HCT116 (cell line): ENCODE measurements around the gene STIL. TPM values are rescaled to one million over a fixed set of nuclear protein-coding genes. Genes with fewer than 3 reads are reported as not detected.

Experiments used
- ATAC-seq: fragments of 200-7000 bp; cut with Tn5 transposase; 2 replicates; pipeline ENCODE4 v1.9.1; 2020; ENCODE audit warnings: mild to moderate bottlenecking, moderate library complexity
- BruUV-seq: library from RNA; stranded (reverse); fragments of 400-500 nt; replicated peaks from 2 replicates; lab custom pipeline; 2021; lab: Mats Ljungman, UMichigan
- CTCF ChIA-PET: fragments of 300-600 bp; sonication (Branson Sonifier 250); formaldehyde crosslinking; loops from one replicate; lab custom pipeline; 2021; ENCODE audit warnings: antibody characterized with exemption; lab: Charles Lee
- POLR2A ChIA-PET: fragments of 300-600, 350-600 bp; sonication (Branson Sonifier 250); formaldehyde crosslinking; loops from one replicate; lab custom pipeline; 2021; ENCODE audit warnings: antibody characterized with exemption; lab: Charles Lee
- RAD21 ChIA-PET, 2 experiments: fragments of 300-600 bp; sonication (Branson Sonifier 250); formaldehyde crosslinking; loops; one replicate each; lab custom pipeline; 2023; ENCODE audit warnings: low total read pairs in 2 of 2; ENCODE audit not compliant: uncharacterized antibody in 2 of 2, unreplicated experiment in 2 of 2, low non-redundant PET in 1 of 2; lab: Charles Lee
- DNase-seq: peaks from one replicate; pipeline ENCODE4 v3.0.0-alpha.2; 2010; ENCODE audit warnings: low read depth, low spot score
- H2AFZ ChIP-seq: fragments of 200-600 bp; shearing (Covaris generic), sonication (generic); 2 replicates; pipeline ENCODE4 v1.6.1; 2017; ENCODE audit warnings: low read depth, mixed run types, mixed read lengths, antibody characterized with exemption, low read length; ENCODE audit not compliant: poor library complexity, severe bottlenecking
- H3K27ac ChIP-seq: 2 replicates; pipeline ENCODE4 v1.5.1; 2012; ENCODE audit warnings: low read depth, low read length
- H3K27me3 ChIP-seq: fragments of 200-600 bp; sonication (generic); 2 replicates; pipeline ENCODE4 v1.6.1; 2016; ENCODE audit warnings: mixed run types, low read length, mixed read lengths; ENCODE audit not compliant: insufficient read depth
- H3K36me3 ChIP-seq, 2 experiments: fragments of 200-500 bp in 1 of 2; fragments of 200-600 bp in 1 of 2; sonication (Bioruptor generic) in 1 of 2; sonication (generic) in 1 of 2; 2 replicates each; pipeline versions ENCODE4 v1.5.1 to v1.6.1; 2014 to 2016; ENCODE audit warnings: low read length in 2 of 2, inconsistent platforms in 1 of 2, mixed read lengths in 1 of 2, mixed run types in 1 of 2; ENCODE audit not compliant: insufficient read depth in 2 of 2, control insufficient read depth in 1 of 2
- H3K4me1 ChIP-seq, 2 experiments: fragments of 200-600 bp in 1 of 2; sonication (generic) in 1 of 2; 2 replicates each; pipeline versions ENCODE4 v1.5.1 to v1.6.1; 2012 to 2017; ENCODE audit warnings: low read length in 2 of 2, inconsistent platforms in 1 of 2, mild to moderate bottlenecking in 1 of 2, mixed read lengths in 1 of 2, mixed run types in 1 of 2, moderate library complexity in 1 of 2; ENCODE audit not compliant: insufficient read depth in 2 of 2, control insufficient read depth in 1 of 2
- H3K4me2 ChIP-seq: fragments of 200-600 bp; sonication (generic); 2 replicates; pipeline ENCODE4 v1.6.1; 2017; ENCODE audit warnings: mixed run types, low read length, mixed read lengths
- H3K4me3 ChIP-seq, 2 experiments: fragments of 200-600 bp in 1 of 2; sonication (generic) in 1 of 2; replicated peaks in 1 of 2; 2 replicates each; pipeline ENCODE4 v1.5.1; 2011 to 2016; ENCODE audit warnings: low read length in 2 of 2, control low read depth in 1 of 2, low read depth in 1 of 2, mild to moderate bottlenecking in 1 of 2, mixed read lengths in 1 of 2, mixed run types in 1 of 2
- H3K79me2 ChIP-seq: fragments of 200-600 bp; sonication (generic); 2 replicates; pipeline ENCODE4 v1.6.1; 2017; ENCODE audit warnings: mild to moderate bottlenecking, mixed run types, low read length, moderate library complexity, mixed read lengths; ENCODE audit not compliant: insufficient read depth
- H3K9ac ChIP-seq: fragments of 200-600 bp; sonication (generic); 2 replicates; pipeline ENCODE4 v1.6.1; 2016; ENCODE audit warnings: low read length, mixed read lengths
- H3K9me2 ChIP-seq: fragments of 200-600 bp; sonication (generic), shearing (Covaris generic); 2 replicates; pipeline ENCODE4 v1.6.1; 2017; ENCODE audit warnings: mixed run types, mild to moderate bottlenecking, moderate library complexity; ENCODE audit not compliant: insufficient read depth
- H3K9me3 ChIP-seq, 2 experiments: fragments of 200-500 bp in 1 of 2; fragments of 200-600 bp in 1 of 2; sonication (Bioruptor generic) in 1 of 2; sonication (generic) in 1 of 2; 2 replicates each; pipeline ENCODE4 v1.6.1; 2014 to 2017; ENCODE audit warnings: low read length in 2 of 2, mixed read lengths in 2 of 2, inconsistent platforms in 1 of 2, low read depth in 1 of 2, mild to moderate bottlenecking in 1 of 2, mixed run types in 1 of 2, moderate library complexity in 1 of 2; ENCODE audit not compliant: control insufficient read depth in 1 of 2, insufficient read depth in 1 of 2
- H4K20me1 ChIP-seq: fragments of 200-600 bp; sonication (generic), shearing (Covaris generic); 2 replicates; pipeline ENCODE4 v1.6.1; 2017; ENCODE audit warnings: mixed run types, mild to moderate bottlenecking, moderate library complexity; ENCODE audit not compliant: insufficient read depth
- ELF1 ChIP-seq: IDR thresholded peaks from 2 replicates; pipeline ENCODE4 v1.6.1; 2012; ENCODE audit warnings: low read depth, borderline replicate concordance
- EZH2phosphoT487 ChIP-seq: fragments of 200-600 bp; IDR thresholded peaks from 2 replicates; pipeline ENCODE4 v1.6.1; 2018; ENCODE audit warnings: antibody characterized with exemption, borderline replicate concordance
- FOSL1 ChIP-seq: IDR thresholded peaks from 2 replicates; pipeline ENCODE4 v1.6.1; 2012; ENCODE audit warnings: low read depth
- JUND ChIP-seq: IDR thresholded peaks from 2 replicates; pipeline ENCODE4 v1.6.1; 2012
- POLR2A ChIP-seq: IDR thresholded peaks from 2 replicates; pipeline ENCODE4 v1.7.0; 2011; ENCODE audit warnings: borderline replicate concordance; ENCODE audit not compliant: insufficient read depth, insufficient read length; ENCODE audit errors: extremely low read depth
- POLR2AphosphoS5 ChIP-seq: IDR thresholded peaks from 2 replicates; pipeline ENCODE4 v1.6.1; 2011; ENCODE audit warnings: mild to moderate bottlenecking, low read depth, low read length, moderate library complexity
- RAD21 ChIP-seq: IDR thresholded peaks from 2 replicates; pipeline ENCODE4 v1.6.1; 2012; ENCODE audit warnings: low read depth, mild to moderate bottlenecking
- SIN3A ChIP-seq: IDR thresholded peaks from 2 replicates; pipeline ENCODE4 v1.6.1; 2012; ENCODE audit warnings: low read depth
- SP1 ChIP-seq: IDR thresholded peaks from 2 replicates; pipeline ENCODE4 v1.6.1; 2012; ENCODE audit warnings: low read depth
- SRF ChIP-seq: IDR thresholded peaks from 2 replicates; pipeline ENCODE4 v1.6.1; 2012; ENCODE audit warnings: low read depth
- TCF7L2 ChIP-seq: IDR thresholded peaks from 2 replicates; pipeline ENCODE4 v1.7.0; 2011; ENCODE audit warnings: borderline replicate concordance, inconsistent platforms; ENCODE audit not compliant: insufficient read depth, insufficient read length; ENCODE audit errors: extremely low read depth
- YY1 ChIP-seq: IDR thresholded peaks from 2 replicates; pipeline ENCODE4 v1.6.1; 2011; ENCODE audit warnings: low read length, low read depth, moderate library complexity, mild to moderate bottlenecking; ENCODE audit not compliant: insufficient replicate concordance; ENCODE audit errors: extremely low read depth
- ZNF274 ChIP-seq: fragments of 200-500 bp; sonication (Bioruptor generic); IDR thresholded peaks from 2 replicates; pipeline ENCODE4 v1.6.1; 2014; ENCODE audit warnings: mild to moderate bottlenecking, low read depth, low read length, inconsistent platforms
- intact Hi-C: fragments of 100-400 bp; cut with micrococcal nuclease; formaldehyde crosslinking; loops from 2 replicates; pipeline ENCODE4 v1.10.0; 2022
- total RNA-seq: library from RNA; stranded (reverse); gene quantifications from one replicate; pipeline ENCODE4 v1.2.1, GENCODE V29; 2021; ENCODE audit not compliant: unreplicated experiment
- TF ChIP-seq, protein P1 (sequence below): IDR thresholded peaks from 2 replicates; pipeline ENCODE4 v1.6.1; 2012; ENCODE audit warnings: low read depth
- TF ChIP-seq, protein P2 (sequence below): IDR thresholded peaks from 2 replicates; pipeline ENCODE4 v1.6.1; 2012
- TF ChIP-seq, protein P3 (sequence below): IDR thresholded peaks from 2 replicates; pipeline ENCODE4 v1.6.1; 2011; ENCODE audit warnings: mild to moderate bottlenecking, low read length, moderate library complexity; ENCODE audit not compliant: insufficient replicate concordance; ENCODE audit errors: extremely low read depth

Gene STIL
- total RNA-seq, 1 experiment from 2014 or later: 34.4 TPM

DNA sequence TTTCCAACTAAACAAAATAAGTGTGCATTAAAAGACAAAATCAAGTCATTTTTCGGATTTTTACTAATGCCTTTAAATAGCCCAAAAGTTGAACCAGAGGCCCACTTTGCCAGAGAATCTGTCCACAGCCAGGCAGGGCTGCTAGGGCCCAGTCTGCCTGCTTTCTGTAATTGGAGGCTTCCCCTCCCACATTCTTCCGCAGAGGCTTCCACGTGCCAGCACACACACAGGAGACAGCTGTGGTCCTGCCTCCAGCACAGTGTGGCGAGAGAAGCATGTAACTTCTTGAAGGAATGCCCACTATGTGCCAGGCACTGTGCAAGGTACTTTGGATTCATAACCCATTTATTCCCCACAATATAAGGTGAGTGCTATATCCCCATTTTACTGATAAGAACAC, 112.8 kb downstream of the STIL start:
- no peak overlapping the region for H3K4me3 ChIP-seq
- H3K9me2 ChIP-seq: no peaks in the 10 kb centered on the region
- intact Hi-C loops: no loop called here
- H3K27me3 ChIP-seq: no peaks in the 10 kb centered on the region
- no peaks in the 10 kb centered on the region for H4K20me1 ChIP-seq
- H3K36me3 ChIP-seq: no peaks in the 10 kb centered on the region
- POLR2A ChIA-PET: no interaction called here
- peaks cover 0 to 3% of the 10 kb centered on the region in 2 experiments; a peak in 1 of 4 replicates for H3K4me1 ChIP-seq
- no peak for ATAC-seq
- no peaks in the 10 kb centered on the region for H3K79me2 ChIP-seq
- no peak overlapping the region for H2AFZ ChIP-seq
- RAD21 ChIA-PET: no interaction called here
- H3K9me3 ChIP-seq: peaks cover 0 to 6% of the 10 kb centered on the region in 2 experiments; a peak in 2 of 4 replicates
- no peak overlapping the region for H3K4me2 ChIP-seq
- CTCF ChIA-PET: interaction anchor here (2.6 kb wide), 1 partner anchor 9 kb away, joined by 13 read pairs; no protein-coding TSS in a partner anchor
- H3K9ac ChIP-seq: no peak overlapping the region
- H3K27ac ChIP-seq: no peak overlapping the region
- no peak for DNase-seq
- TF ChIP-seq, protein P1, sequence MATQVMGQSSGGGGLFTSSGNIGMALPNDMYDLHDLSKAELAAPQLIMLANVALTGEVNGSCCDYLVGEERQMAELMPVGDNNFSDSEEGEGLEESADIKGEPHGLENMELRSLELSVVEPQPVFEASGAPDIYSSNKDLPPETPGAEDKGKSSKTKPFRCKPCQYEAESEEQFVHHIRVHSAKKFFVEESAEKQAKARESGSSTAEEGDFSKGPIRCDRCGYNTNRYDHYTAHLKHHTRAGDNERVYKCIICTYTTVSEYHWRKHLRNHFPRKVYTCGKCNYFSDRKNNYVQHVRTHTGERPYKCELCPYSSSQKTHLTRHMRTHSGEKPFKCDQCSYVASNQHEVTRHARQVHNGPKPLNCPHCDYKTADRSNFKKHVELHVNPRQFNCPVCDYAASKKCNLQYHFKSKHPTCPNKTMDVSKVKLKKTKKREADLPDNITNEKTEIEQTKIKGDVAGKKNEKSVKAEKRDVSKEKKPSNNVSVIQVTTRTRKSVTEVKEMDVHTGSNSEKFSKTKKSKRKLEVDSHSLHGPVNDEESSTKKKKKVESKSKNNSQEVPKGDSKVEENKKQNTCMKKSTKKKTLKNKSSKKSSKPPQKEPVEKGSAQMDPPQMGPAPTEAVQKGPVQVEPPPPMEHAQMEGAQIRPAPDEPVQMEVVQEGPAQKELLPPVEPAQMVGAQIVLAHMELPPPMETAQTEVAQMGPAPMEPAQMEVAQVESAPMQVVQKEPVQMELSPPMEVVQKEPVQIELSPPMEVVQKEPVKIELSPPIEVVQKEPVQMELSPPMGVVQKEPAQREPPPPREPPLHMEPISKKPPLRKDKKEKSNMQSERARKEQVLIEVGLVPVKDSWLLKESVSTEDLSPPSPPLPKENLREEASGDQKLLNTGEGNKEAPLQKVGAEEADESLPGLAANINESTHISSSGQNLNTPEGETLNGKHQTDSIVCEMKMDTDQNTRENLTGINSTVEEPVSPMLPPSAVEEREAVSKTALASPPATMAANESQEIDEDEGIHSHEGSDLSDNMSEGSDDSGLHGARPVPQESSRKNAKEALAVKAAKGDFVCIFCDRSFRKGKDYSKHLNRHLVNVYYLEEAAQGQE: no peak
- TF ChIP-seq SIN3A (no peak), POLR2AphosphoS5 (no peak), EZH2phosphoT487 (no peak), SRF (no peak), TCF7L2 (no peak), ZNF274 (no peak), RAD21 (no peak), POLR2A (no peak), SP1 (no peak), JUND (no peak), YY1 (no peak), ELF1 (no peak), FOSL1 (no peak)
- TF ChIP-seq, protein P2, sequence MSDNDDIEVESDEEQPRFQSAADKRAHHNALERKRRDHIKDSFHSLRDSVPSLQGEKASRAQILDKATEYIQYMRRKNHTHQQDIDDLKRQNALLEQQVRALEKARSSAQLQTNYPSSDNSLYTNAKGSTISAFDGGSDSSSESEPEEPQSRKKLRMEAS: no peak
- TF ChIP-seq, protein P3, sequence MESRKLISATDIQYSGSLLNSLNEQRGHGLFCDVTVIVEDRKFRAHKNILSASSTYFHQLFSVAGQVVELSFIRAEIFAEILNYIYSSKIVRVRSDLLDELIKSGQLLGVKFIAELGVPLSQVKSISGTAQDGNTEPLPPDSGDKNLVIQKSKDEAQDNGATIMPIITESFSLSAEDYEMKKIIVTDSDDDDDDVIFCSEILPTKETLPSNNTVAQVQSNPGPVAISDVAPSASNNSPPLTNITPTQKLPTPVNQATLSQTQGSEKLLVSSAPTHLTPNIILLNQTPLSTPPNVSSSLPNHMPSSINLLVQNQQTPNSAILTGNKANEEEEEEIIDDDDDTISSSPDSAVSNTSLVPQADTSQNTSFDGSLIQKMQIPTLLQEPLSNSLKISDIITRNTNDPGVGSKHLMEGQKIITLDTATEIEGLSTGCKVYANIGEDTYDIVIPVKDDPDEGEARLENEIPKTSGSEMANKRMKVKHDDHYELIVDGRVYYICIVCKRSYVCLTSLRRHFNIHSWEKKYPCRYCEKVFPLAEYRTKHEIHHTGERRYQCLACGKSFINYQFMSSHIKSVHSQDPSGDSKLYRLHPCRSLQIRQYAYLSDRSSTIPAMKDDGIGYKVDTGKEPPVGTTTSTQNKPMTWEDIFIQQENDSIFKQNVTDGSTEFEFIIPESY: no peak
- no TSS peak for BruUV-seq
